ENCODE results near the gene ATAD3B.
"Not testable (repeated sequence)": the region's sequence is repeated elsewhere in the genome, so short reads cannot be mapped to it uniquely, and the experiment has no call there.

DNA sequence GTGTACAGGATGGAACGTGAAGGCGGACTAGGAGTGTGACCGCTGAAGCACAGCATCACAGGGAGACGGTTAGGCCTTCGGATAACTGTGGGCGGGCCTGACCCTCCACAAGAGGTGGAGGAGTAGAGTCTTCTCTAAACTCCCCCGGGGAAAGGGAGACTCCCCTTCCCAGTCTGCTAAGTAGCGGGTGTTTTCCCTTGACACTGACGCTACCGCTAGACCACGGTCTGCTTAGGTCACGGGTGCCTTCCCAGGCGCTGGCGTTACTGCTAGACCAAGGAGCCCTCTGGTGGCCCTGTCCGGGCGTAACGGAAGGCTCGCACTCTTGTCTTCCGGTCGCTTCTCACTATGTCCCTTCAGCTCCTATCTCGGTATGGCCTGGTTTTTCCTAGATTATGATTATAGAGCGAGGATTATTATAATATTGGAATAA lies 33.8 kb downstream of the ATAD3B start:
- TF ChIP-seq, protein P1, sequence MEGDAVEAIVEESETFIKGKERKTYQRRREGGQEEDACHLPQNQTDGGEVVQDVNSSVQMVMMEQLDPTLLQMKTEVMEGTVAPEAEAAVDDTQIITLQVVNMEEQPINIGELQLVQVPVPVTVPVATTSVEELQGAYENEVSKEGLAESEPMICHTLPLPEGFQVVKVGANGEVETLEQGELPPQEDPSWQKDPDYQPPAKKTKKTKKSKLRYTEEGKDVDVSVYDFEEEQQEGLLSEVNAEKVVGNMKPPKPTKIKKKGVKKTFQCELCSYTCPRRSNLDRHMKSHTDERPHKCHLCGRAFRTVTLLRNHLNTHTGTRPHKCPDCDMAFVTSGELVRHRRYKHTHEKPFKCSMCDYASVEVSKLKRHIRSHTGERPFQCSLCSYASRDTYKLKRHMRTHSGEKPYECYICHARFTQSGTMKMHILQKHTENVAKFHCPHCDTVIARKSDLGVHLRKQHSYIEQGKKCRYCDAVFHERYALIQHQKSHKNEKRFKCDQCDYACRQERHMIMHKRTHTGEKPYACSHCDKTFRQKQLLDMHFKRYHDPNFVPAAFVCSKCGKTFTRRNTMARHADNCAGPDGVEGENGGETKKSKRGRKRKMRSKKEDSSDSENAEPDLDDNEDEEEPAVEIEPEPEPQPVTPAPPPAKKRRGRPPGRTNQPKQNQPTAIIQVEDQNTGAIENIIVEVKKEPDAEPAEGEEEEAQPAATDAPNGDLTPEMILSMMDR (IDR thresholded peaks at IDR 0.05; ENCODE audit: extremely low read depth in 1 of 2, insufficient read depth in 1 of 2, low read depth in 1 of 2, low read length in 2 of 2): not testable (repeated sequence)
- TF ChIP-seq, protein P2, sequence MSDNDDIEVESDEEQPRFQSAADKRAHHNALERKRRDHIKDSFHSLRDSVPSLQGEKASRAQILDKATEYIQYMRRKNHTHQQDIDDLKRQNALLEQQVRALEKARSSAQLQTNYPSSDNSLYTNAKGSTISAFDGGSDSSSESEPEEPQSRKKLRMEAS (IDR thresholded peaks at IDR 0.05; ENCODE audit: insufficient read depth, insufficient read length): not testable (repeated sequence)
- not testable (repeated sequence) for TF ChIP-seq POLR2A (IDR thresholded peaks at IDR 0.05; ENCODE audit: low read depth, low read length); EZH2 (IDR thresholded peaks at IDR 0.05; ENCODE audit: borderline replicate concordance, low read depth, low read length, severe bottlenecking); POLR2AphosphoS5 (IDR thresholded peaks at IDR 0.05; ENCODE audit: insufficient read depth, low read depth, low read length); JUN (IDR thresholded peaks at IDR 0.05; ENCODE audit: borderline replicate concordance, insufficient read depth, insufficient read length, low read depth); MYC (IDR thresholded peaks at IDR 0.05; ENCODE audit: low read depth, low read length); GATA2 (IDR thresholded peaks at IDR 0.05; ENCODE audit: insufficient read depth, insufficient read length, low read depth, low read length)
